OCI-M2 (cell line): ENCODE measurements around the gene OXSR1.
"Not testable (repeated sequence)": the region's sequence is repeated elsewhere in the genome, so short reads cannot be mapped to it uniquely, and the experiment has no call there.

Experiments used
- DNase-seq: peaks from one replicate; lab custom pipeline; 2025; ENCODE audit not compliant: unreplicated experiment; lab: John Stamatoyannopoulos, UW

The OXSR1 gene

DNA sequence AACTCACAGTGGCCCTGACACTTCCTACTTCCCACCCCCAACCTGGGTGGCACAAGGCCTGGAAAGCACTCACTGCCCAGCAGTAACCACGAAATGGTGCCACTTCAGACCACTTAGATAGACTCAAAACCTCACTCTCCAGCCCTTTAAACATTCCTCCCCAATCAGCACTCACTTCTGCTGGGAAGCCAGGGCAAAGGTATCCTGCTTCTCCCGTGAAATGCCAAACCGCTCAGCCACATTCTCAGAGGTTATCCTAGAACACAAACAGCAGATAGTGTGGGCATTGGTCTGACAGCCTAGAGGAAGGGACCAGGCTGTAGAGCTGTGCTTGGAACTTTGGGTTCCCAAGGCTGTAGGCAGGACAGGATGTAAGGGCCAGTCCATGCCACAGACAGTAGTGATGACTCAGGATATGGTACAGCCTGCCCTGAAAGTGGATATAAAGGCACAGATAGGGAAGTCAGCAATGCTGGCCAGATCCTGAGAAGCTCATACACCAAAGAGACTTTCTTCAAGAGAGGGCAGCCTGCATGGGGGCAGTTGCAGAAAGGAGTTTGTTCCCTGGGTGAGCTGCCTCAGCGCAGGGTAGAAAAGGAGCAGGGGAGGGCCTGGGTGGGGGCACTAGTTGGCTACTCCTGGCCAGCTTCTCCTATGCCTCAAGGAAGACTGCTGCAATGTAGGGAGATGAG lies 37.6 kb upstream of the OXSR1 start:
- DNase-seq, result no peak

DNA sequence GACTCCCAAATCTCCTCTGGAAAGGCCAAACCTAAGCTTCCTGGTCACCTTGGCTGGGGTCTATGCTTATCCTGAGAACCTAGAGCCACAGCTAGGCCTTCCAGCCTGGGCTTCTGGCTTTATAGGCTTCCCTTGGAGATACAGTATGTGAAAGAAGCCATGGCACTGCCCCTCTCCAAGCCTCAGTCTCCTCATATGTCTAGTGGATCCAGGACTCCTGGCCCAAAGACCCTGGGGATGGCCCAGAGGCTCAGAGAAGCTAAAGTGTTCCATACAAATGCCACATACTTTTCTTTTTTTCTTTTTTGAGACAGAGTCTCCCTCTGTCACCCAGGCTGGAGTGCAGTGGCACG lies 37.1 kb upstream of the OXSR1 start:
- DNase-seq, result no peak

DNA sequence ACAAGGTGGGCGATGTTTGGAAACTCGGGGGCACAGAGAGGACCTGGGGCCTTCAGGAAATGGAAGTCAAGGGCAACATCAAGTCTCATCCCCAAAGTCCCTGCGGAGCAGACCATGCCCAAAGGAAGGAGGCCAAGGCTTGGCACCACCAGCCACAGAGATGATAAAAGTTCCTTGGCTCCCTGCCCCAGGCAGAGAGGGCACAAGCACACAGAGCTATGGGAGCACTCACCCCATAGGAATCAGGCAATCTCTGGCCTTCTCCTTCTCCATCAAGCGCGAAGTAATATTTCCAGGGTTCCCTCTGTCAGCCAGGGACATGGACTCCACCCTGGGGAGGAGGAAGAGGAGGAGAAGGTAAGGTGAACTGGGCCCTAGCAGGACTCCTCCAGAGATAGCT lies 36.3 kb upstream of the OXSR1 start:
- DNase-seq, result no peak

DNA sequence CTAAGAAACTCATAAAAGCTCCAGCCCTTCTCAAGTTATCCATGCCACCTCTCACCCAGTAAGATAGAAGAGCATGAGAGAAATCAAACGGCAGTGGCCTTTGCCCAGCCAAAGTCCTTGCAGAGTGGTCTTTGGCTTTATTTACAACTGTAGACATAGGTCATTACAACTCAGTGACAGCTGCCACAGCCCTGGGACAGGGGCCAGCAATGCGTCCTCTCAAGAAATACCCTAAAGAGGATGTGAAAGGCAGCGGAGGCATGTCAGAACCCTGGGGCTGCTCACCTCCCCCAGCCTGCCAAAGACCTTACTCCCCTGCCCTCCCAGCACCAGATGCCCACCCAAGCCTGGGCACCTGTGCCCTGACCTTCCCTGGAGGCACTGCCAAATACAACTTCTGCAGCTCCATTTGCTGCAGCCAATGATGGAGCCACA lies 34.7 kb upstream of the OXSR1 start:
- no peak for DNase-seq

DNA sequence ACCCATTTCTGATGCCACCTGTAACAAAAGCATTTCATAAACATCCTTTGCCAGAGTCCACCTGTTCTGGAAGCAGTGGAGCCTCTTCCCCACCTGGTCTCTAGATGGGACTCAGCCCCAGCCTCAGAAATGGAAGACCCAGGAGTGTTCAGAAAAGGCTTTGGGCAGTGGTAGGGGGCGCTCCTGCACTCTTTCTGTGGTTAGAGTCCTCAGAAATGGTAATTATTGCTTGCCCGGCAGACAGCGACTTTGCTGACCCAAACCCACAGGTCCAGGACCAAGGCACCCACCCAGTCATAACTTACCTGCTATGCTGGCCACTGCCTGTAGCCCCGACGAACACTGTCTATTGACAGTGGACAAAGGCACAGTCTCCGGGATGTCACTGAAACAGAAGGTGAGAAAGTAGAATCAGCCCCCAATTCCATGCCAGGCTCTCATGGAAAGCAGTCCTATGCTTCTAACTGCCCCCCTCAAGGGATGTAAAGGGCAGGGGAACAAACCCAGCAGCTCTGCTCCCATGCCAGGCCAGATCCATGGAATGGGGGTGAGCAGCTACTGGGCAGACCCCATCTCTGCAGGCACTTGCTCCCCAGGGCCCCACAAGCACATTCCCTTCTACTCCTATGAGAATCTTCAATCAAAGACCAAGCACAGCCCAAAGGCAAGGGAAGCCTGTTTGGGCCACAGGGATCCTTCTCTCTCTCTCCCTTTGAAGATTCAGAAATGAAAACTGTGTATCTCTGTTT lies 33.5 kb upstream of the OXSR1 start:
- no peak for DNase-seq

DNA sequence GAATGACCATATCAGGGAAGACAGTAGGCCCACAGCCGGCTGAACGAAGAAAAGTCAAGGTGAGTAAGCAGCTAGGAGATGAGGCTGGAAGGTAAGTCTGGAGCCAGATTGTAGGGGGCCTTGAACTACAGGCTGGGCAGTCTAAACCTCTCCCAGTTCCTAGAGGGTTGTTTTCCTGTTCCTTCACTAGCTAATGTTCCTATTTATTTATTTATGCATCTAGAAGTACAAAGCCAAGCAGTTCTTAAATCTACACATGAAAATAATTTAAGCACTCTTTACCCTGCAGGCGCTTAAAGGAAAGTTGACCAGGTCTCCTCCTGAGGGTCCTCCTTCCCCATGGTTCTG lies 32.2 kb upstream of the OXSR1 start:
- DNase-seq, result no peak

DNA sequence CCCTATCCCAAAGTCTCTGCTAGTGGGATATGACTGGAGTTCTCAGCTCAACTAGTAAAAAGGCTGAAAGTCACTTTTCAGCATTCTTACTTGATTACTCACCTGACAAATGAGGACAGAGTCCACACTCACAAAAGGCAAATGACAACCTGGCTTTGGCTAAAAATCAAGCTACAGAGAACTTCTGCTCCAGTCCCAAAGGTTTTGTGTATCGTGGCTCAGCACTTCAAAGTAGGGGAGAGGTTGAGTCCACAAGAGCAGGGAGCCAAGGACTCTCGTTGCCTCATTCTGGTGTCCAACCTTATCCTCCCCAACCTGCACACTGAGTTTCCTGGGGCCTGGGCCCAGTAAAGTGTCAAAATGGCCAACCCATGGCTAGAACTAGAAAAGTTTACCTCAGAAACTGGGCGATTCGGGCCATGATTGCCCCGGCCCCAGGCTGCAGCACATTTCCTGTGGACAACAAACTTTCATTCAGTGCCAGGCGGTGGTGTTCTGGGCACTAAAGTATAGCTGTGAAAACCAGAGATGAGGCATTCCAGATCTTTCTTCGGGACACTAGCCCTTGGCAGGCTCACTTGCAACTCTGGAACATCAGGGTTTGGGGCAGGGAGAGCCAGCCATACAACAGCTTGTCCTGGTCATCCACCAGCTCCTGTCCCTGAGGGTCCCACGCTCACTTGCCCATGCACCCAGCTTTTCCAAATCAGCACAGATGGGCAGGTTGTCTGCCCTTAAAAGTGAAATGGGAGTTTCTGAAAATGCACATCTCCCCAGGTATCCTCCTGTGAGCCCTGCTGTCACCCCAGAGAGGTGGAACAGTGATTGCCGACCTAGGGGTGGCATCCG lies 31.6 kb upstream of the OXSR1 start:
- no peak for DNase-seq

DNA sequence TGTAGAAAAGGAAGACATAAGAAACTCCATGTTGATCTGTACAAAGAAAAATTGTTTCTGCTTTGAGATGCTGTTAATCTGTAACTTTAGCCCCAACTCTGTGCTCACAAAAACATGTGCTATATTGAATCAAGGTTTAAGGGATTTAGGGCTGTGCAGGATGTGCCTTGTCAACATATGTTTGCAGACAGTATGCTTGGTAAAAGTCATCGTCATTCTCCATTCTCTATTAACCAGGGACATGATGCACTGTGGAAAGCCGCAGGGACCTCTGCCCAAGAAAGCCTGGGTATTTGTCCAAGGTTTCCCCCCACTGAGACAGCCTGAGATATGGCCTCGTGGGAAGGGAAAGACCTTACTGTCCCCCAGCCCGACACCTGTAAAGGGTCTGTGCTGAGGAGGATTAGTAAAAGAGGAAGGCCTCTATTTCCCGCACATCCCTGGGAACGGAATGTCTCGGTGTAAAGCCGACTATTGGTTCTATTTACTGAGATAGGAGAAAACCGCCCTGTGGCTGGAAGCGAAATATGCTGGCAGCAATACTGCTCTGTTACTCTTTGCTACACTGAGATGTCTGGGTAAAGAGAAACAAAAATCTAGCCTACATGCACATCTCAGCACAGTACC lies 30.7 kb upstream of the OXSR1 start:
- not testable (repeated sequence) for DNase-seq

DNA sequence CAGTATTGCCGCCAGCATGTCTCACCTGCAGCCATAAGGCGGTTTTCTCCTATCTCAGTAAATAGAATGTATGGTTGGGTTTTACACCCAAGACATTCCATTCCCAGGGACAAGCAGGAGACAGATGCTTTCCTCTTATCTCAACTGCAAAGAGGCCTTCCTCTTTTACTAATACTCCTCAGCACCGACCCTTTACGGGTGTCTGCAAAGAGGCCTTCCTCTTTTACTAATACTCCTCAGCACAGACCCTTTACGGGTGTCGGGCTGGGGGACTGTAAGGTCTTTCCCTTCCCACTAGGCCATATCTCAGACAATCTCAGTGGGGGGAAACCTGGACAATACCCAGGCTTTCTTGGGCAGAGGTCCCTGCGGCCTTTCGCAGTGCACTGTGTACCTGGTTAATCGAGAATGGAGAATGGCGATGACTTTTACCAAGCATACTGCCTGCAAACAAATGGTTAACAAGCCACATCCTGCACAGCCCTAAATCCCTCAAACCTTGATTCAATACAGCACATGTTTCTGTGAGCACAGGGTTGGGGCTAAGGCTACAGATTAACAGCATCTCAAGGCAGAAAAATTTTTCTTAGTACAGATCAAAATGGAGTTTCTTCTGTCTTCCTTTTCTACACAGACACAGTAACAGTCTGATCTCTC lies 29.6 kb upstream of the OXSR1 start:
- not testable (repeated sequence) for DNase-seq

DNA sequence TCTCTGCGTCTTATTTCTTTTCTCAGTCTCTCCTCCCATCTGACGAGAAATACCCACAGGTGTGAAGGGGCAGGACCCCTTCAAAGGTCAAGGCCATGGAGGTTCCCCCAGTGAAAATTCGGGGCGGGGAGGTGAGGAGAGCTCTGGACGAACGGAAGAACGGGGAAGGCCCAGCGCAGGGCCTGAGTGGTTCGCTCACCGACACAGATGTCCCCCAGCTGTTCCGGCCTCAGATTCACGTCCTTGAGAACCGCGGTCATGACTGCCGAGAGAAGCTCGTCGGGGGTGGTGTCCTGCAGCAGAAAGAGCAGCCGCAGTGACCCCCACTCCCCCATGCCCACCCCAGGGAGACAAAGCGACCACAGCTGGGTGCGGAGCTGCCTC lies 29.0 kb upstream of the OXSR1 start:
- no peak for DNase-seq

DNA sequence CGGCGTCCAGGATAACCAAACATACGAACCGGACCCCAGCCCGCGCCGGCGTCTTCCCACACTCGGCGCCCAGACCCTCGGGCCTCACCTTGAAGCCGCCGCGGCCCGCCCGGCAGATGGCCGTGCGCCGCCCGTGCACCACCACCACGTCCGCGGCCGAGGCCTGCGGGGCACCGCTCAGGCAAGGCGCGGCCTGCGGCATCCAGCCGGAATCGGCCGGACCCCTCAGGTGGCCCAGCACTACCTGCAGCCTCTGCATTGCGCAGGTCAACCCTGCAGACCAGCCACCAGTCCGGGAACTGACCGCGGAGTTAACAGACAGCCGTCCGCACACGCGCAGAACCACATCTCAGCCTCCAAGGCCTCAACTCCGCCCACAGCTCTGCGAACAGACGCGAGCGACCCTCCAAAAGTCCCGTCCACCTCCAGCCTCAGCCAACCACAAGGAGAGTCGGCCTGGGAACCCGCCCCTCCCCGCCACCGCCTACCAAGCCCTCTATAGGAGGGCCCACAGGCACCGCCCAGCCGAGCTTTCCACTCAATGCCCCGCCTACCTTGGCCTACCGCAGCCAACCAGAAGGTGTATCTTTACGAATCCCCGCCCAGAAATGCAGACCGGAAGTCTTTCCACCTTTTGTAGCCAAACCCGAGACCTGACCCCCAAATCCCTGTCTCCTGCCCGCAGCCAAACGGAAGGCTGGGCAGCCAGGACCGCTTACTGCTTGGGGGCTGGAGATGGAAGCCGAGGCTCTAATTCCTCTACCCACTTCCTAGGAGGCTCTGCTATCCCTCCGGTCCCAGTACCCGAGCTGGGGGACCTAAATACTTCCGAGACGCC lies 28.3 kb upstream of the OXSR1 start, which contains the start of gene ACAA1:
Gene ACAA1, minus strand, starts transcription at position 351 of the 838 bp plus-strand sequence. Its CDS starts 92 bp downstream, at position 259.
- peak; percentile 86 for DNase-seq

DNA sequence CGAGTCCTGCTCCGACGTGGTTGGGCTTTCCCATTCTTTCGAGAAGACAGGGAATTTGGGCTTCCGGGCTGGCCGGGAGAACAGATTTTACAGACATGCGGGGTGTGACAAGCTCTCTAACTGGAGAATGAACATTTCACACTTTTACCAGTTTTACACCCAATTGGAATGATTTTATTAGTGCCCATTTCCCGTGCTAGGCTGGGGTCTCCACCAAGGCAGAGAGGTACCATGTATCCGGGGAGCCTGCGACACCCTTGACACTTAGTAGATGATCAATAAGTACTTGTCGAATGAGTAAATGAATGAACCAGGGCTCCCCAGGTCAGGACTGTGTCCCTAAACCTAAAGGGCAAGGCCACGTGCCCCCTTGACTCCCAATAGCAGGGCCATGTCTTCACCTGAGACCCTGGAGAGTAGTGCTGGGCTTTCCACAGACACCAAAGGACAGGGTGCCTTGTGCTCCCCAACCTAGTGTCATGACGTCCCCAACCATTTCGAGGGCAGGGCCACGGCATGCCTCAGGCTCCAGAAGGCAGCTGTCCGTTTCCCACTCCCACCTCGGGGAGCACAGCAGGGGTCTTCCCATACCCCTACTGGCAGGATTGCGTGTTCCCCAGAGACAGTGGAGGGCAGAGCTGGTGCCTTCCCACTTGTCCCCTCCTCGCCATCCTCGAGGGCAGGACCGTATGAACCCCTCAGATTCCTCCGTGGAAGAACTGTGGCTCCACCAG lies 27.6 kb upstream of the OXSR1 start:
- DNase-seq, result no peak

DNA sequence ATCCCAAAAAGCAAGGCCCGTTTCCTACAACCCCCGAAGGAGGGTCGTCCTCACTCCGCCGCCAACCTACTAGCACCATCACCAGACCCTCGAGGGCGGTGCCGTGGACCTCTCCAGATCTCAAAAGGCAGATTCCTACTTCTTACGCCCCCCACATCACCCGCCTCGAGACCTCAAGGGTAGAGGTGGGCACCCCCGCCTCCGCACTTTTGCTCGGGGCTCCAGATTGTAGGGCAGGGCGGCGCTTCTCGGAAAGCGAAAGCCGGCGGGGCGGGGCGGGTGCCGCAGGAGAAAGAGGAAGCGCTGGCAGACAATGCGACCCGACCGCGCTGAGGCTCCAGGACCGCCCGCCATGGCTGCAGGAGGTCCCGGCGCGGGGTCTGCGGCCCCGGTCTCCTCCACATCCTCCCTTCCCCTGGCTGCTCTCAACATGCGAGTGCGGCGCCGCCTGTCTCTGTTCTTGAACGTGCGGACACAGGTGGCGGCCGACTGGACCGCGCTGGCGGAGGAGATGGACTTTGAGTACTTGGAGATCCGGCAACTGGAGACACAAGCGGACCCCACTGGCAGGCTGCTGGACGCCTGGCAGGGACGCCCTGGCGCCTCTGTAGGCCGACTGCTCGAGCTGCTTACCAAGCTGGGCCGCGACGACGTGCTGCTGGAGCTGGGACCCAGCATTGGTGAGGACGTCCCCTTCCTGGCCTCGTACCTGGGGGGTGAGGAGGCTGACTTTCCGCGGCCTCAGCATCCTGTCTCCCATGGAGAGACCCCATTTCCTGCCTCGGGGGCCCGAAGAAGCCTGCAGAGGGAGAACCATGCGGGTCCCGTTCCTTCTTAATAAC lies 26.8 kb upstream of the OXSR1 start, which contains the start of gene MYD88:
Gene MYD88, plus strand, starts transcription at position 313 of the 842 bp plus-strand sequence. Its CDS starts 40 bp downstream, at position 353.
- DNase-seq, result no peak

DNA sequence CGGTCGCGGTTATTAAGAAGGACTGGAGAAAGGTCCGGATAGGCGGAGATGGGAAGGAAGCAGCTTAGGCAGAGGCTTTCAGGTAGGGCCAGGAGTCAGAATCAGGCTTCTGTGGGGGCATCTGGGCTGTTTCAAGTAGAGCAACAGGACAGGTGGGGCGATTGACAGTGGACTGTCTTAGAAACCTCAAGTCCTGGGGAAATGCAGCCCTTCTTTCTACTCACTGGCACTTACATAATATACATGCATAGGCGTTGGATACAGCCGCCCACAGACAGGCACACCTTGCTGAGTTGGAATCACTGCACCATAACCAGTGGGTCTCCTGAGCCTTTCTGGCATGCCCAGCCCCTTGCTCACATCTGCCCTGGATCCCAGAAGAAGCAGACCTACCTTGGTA lies 26.1 kb upstream of the OXSR1 start:
- no peak for DNase-seq

DNA sequence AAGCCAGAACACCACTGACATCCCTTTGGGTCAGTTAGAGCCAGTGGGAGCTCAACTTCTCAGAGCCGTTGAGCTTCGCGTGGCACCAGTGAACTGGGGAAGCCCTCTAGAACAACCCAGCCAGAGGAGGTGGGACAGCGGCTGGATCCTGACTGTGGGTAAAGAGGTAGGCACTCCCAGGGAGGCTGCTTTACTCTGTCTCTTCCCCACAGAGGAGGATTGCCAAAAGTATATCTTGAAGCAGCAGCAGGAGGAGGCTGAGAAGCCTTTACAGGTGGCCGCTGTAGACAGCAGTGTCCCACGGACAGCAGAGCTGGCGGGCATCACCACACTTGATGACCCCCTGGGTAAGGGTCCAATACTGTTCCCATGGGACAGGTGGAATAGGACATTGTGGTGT lies 25.7 kb upstream of the OXSR1 start:
- no peak for DNase-seq

DNA sequence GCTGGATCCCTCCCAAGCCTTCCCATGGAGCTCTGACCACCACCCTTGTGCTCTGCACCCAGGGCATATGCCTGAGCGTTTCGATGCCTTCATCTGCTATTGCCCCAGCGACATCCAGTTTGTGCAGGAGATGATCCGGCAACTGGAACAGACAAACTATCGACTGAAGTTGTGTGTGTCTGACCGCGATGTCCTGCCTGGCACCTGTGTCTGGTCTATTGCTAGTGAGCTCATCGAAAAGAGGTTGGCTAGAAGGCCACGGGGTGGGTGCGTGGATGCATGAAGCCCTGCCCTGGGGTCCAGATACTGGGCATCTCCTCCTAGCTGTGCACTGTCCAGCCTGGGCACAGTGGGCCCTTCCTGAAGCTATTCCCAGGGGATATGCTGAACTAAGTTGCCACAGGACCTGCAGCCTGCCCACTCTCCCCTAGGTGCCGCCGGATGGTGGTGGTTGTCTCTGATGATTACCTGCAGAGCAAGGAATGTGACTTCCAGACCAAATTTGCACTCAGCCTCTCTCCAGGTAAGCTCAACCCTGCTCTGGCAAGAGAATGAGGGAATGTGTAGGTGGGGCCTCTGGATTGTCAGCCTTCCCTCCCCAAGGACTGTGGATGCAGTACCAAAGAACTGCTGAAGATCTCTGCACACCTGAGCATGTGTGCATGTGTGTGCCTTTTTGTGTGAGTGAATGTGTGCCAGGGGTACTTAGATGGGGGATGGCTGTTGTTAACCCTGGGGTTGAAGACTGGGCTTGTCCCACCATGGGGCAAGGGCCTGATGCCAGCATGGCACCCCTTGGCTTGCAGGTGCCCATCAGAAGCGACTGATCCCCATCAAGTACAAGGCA lies 24.8 kb upstream of the OXSR1 start:
- DNase-seq, result no peak

DNA sequence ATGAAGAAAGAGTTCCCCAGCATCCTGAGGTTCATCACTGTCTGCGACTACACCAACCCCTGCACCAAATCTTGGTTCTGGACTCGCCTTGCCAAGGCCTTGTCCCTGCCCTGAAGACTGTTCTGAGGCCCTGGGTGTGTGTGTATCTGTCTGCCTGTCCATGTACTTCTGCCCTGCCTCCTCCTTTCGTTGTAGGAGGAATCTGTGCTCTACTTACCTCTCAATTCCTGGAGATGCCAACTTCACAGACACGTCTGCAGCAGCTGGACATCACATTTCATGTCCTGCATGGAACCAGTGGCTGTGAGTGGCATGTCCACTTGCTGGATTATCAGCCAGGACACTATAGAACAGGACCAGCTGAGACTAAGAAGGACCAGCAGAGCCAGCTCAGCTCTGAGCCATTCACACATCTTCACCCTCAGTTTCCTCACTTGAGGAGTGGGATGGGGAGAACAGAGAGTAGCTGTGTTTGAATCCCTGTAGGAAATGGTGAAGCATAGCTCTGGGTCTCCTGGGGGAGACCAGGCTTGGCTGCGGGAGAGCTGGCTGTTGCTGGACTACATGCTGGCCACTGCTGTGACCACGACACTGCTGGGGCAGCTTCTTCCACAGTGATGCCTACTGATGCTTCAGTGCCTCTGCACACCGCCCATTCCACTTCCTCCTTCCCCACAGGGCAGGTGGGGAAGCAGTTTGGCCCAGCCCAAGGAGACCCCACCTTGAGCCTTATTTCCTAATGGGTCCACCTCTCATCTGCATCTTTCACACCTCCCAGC lies 24.0 kb upstream of the OXSR1 start:
- DNase-seq, result no peak
